Measurements from ENCODE around the gene DAZAP2. TPM values are rescaled to one million over a fixed set of nuclear protein-coding genes. Genes with fewer than 3 reads are reported as not detected.

The DAZAP2 gene, protein sequence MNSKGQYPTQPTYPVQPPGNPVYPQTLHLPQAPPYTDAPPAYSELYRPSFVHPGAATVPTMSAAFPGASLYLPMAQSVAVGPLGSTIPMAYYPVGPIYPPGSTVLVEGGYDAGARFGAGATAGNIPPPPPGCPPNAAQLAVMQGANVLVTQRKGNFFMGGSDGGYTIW
- total RNA-seq, result 151 and 152 TPM in 2 replicates

DNA sequence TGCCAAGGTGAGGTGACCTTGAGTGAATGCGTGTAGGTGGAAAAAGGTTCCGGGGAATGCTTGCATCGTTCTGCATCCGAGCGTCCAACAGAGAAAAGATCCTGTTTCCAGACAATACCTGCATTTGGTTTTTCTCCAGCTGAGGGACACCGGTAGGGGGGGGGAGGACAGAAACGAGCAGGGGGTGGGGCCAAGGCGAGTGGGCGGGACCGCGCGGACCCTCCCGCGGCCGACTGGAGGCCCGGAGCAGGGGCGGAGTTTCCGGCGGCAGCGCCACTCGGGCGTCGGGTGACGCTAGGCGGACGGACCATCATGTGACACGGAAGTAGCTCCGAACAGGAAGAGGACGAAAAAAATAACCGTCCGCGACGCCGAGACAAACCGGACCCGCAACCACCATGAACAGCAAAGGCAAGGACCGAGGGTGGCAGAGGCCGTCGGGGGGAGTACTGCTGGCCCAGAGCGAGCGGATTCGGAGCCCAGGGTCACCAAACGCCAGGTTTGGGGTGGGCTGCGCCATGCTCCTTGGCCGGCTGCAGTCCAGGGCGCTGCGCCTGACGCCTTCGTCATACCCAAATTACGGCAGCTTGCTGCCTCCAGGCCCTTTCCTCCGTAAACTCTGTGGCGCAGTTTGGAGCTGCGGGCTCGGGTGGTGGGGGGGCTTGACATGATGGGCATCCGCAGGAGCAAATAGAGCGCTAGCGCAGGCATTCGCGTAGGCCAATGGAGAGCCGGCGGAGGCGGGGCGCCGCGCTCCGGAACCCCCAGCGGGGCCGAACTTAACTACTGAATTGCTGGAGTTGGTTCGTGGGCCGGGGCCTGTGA is at the start of gene DAZAP2:
Gene DAZAP2 (plus strand): TSS at position 317 of the 825 bp plus-strand sequence. CDS start 82 bp downstream, at position 399.
- DNase-seq (ENCODE audit: low spot score), result peak; percentile 92
- Mint-ChIP-seq H3K4me3 (ENCODE audit: low read depth) (peak within 1 kb of the TSS; percentile 93), H3K27ac (peak within 1 kb of the TSS; percentile 100), H3K36me3 (ENCODE audit: low read depth) (peaks cover 39% of the 10 kb centered on the region), H3K4me1 (ENCODE audit: low read depth) (peaks cover 31% of the 10 kb centered on the region), H3K9me3 (no peaks in the 10 kb centered on the region), H3K27me3 (ENCODE audit: low read depth) (peaks cover 5% of the 10 kb centered on the region)
- intact Hi-C loops (cut with micrococcal nuclease), result loop anchor here (1.0 to 5.0 kb wide), 3 partner anchors 20 to 190 kb away; partner anchors contain the start of genes LETMD1, POU6F1 and TFCP2

DNA sequence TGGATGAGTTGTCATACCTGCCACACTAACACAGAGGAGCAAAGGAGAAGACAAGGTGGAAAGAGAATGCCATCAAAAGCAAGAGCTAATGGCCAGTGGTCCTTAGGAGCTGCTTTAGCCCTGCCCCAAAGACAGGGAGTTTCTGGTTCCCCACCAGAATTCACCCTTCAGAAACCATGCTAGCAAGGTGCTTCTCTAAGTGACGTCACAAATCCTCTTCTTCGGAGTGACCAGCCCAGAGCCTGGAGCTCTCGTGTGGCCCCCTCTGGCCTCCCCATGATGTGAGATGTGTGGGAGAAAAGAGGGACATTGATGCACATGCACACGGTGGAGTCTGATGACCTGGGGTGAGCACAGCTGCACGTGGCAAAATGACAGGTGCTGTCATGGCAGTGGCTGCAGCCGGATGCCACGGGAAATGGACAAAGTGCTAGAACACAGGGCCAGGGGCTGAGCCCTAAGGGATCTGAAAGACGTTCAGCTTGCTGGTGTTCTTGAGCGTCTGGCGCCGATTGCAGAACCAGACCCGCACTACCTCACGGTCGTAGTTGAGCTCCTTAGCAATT is 48.8 kb upstream of the DAZAP2 start:
- intact Hi-C loops (cut with micrococcal nuclease), result no loop called here
- Mint-ChIP-seq H3K27me3 (ENCODE audit: low read depth) (no peaks in the 10 kb centered on the region), H3K9me3 (no peaks in the 10 kb centered on the region), H3K4me3 (ENCODE audit: low read depth) (no peak overlapping the region), H3K4me1 (ENCODE audit: low read depth) (no peaks in the 10 kb centered on the region), H3K36me3 (ENCODE audit: low read depth) (no peaks in the 10 kb centered on the region), H3K27ac (no peak overlapping the region)
- DNase-seq (ENCODE audit: low spot score), result no peak

DNA sequence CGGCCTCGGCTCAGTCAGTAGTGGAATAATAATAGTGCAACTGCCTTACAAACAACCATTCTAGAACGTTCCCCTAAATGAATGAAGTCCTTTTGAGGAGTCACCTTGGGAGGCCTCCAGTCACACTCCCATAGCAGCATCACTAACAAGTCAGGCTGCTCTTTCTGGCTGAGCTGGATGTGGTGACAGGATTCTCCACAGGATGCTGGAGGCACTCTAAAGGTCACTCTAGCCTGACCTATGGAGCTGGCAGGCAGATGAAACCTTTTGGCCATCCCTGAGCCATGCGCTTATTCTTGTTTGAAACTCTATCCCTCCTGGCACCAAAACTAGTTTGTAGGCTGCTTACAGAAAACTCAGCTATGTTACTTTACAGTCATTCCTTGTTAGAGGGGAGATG is 47.8 kb upstream of the DAZAP2 start:
- no peak overlapping the region for H3K4me3 Mint-ChIP-seq (ENCODE audit: low read depth)
- H3K27me3 Mint-ChIP-seq (ENCODE audit: low read depth), result no peaks in the 10 kb centered on the region
- no peaks in the 10 kb centered on the region for H3K36me3 Mint-ChIP-seq (ENCODE audit: low read depth)
- no peak overlapping the region for H3K27ac Mint-ChIP-seq
- no peaks in the 10 kb centered on the region for H3K4me1 Mint-ChIP-seq (ENCODE audit: low read depth)
- no peaks in the 10 kb centered on the region for H3K9me3 Mint-ChIP-seq
- intact Hi-C loops (cut with micrococcal nuclease), result no loop called here
- DNase-seq (ENCODE audit: low spot score), result no peak

DNA sequence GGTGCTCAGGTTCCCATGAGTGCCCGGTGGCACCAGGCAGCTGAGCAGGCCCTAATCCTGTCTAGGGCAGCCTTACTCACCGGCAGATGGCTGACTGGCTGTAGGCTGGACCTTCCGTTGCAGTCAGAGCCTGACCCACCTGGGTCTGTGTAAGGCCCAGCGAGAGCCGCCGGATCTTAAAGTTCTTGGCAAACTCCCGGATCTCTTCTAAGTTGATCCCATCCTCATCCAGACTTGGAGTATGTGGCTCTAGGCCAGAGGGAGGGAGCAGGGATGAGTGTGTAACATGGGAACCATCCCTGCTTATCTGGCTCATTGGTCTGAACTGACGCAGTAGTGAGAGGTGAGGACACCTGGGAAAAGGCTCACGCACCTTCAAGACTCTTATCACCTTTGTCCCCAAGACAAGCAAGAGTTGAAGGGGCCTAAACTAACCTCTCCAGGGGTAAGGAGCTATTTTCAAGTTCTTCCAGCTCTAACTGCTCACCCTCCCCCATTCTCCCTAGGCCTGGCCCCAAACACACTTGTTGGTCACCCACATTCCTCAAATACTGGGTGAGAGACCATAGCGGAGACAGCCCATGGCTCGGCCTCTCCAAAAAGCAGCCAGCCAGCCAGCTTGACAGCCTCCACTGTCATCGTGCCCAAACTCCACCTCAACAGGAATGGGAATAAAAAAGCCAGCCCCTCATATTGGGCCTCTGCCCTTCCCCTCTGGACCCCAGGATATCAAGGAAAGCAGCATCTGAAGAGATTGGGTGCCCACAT is 46.9 kb upstream of the DAZAP2 start:
- H3K27me3 Mint-ChIP-seq (ENCODE audit: low read depth), result no peaks in the 10 kb centered on the region
- DNase-seq (ENCODE audit: low spot score), result no peak
- H3K4me3 Mint-ChIP-seq (ENCODE audit: low read depth), result no peak overlapping the region
- H3K27ac Mint-ChIP-seq, result no peak overlapping the region
- intact Hi-C loops (cut with micrococcal nuclease), result no loop called here
- no peaks in the 10 kb centered on the region for H3K4me1 Mint-ChIP-seq (ENCODE audit: low read depth)
- no peaks in the 10 kb centered on the region for H3K9me3 Mint-ChIP-seq
- H3K36me3 Mint-ChIP-seq (ENCODE audit: low read depth), result no peaks in the 10 kb centered on the region

DNA sequence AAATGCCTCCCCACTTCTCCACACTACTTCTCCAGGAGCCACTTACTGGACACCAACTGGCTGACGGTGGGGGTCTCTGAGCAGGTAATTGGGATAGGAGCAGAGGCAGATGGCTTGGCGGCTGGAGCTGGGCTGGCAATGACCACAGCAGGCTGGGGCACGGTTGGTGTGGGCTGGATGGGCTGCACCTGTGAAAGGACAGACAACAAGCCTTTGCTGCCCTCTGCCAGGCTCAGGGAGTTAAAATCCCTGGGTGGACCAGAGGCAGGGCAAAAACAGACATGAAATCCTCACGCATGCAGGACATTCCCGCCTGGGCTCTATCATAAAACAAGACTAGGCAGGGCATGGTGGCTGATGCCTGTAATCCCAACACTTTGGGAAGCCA is 46.3 kb upstream of the DAZAP2 start:
- no peak for DNase-seq (ENCODE audit: low spot score)
- intact Hi-C loops (cut with micrococcal nuclease), result no loop called here
- H3K4me1 Mint-ChIP-seq (ENCODE audit: low read depth), result no peaks in the 10 kb centered on the region
- no peaks in the 10 kb centered on the region for H3K27me3 Mint-ChIP-seq (ENCODE audit: low read depth)
- no peak overlapping the region for H3K4me3 Mint-ChIP-seq (ENCODE audit: low read depth)
- no peaks in the 10 kb centered on the region for H3K36me3 Mint-ChIP-seq (ENCODE audit: low read depth)
- no peaks in the 10 kb centered on the region for H3K9me3 Mint-ChIP-seq
- H3K27ac Mint-ChIP-seq, result no peak overlapping the region

DNA sequence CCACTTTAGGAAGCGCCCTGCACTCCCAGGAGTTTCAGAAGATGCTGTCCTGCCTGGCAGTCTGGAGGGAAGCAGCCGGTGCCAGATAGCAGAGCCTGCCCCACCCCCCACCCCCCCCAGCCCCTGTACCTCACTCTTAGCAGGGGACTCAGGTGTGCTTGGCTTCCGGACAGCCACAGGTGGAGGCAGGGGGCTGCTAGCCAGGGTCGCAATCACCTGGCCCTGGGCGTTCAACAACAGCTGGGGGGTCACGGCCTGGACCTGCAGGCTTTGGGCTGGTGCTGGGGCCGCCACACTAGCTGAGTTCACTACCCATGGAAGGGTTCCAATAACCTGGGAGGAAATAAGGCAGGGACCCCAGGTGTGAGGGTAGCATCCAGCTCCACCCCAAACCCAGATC is 42.8 kb upstream of the DAZAP2 start:
- no peaks in the 10 kb centered on the region for H3K9me3 Mint-ChIP-seq
- H3K4me1 Mint-ChIP-seq (ENCODE audit: low read depth), result no peaks in the 10 kb centered on the region
- H3K27ac Mint-ChIP-seq, result no peak overlapping the region
- H3K4me3 Mint-ChIP-seq (ENCODE audit: low read depth), result no peak overlapping the region
- H3K27me3 Mint-ChIP-seq (ENCODE audit: low read depth), result no peaks in the 10 kb centered on the region
- no peaks in the 10 kb centered on the region for H3K36me3 Mint-ChIP-seq (ENCODE audit: low read depth)
- DNase-seq (ENCODE audit: low spot score), result no peak
- intact Hi-C loops (cut with micrococcal nuclease), result no loop called here

DNA sequence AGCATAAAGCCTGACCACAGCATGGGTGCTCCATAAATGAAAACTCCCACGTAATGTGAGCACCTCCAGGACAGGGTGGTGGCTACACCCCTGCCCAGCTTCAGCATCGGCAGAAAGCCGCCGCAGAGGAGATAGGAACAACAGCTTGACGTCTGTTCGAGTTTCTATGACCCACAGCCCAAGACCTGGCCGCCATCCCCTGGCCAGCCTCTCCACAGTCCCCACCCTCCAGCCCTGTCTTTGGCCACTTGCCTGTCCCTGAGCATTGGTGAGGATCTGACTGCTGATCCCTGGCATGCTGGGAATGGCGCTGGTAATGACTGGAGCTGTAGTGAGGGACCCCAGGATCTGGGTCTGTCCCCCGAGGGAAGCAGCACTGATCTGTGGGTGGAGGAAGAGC is 42.1 kb upstream of the DAZAP2 start:
- no peak for DNase-seq (ENCODE audit: low spot score)
- Mint-ChIP-seq H3K4me1 (ENCODE audit: low read depth) (no peaks in the 10 kb centered on the region), H3K36me3 (ENCODE audit: low read depth) (no peaks in the 10 kb centered on the region), H3K9me3 (no peaks in the 10 kb centered on the region), H3K27ac (no peak overlapping the region), H3K4me3 (ENCODE audit: low read depth) (no peak overlapping the region), H3K27me3 (ENCODE audit: low read depth) (no peaks in the 10 kb centered on the region)
- intact Hi-C loops (cut with micrococcal nuclease), result no loop called here

DNA sequence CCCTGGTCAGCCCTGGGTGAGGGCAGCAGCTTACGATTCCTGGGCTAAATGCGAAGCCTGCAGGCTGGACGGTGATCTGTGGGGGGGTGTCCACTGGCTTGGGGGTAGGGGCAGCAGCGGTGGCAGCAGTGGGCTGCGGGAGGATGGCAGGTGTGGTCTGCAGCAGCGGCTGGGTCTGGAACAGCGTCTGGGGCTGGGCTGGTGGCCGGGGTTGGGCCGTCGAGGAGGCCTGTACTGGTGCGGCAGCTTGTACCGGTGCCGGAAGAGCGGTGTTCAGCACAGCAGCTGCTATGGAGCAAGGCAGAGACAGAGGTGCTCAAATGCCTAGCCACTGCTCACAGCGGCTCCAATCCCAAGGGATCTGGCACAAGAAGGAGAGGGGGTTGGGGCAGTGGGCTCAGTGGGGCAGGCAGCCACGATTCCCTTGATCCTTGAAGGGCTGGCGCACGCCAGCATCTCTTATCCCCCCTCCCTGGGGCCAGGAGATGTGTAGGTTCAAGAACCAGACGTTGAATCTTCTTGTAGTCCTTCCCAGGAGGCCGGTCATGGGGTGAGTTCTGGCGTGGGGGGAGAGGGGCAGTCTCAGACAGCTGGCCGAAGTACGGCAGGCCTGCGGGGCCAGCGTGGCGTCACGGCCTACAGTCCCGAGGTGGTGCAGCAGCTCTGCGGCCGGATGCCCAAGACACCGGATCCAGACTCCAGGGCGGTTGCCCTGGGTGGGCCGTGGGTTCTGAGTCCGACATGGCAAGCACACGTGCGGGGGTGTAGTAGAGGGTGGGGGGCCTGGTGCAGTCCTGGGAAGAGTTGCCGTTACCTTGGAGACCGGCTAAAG is 40.7 kb upstream of the DAZAP2 start:
- Mint-ChIP-seq H3K36me3 (ENCODE audit: low read depth) (no peaks in the 10 kb centered on the region), H3K4me1 (ENCODE audit: low read depth) (peaks cover 2% of the 10 kb centered on the region), H3K9me3 (no peaks in the 10 kb centered on the region), H3K27me3 (ENCODE audit: low read depth) (no peaks in the 10 kb centered on the region), H3K4me3 (ENCODE audit: low read depth) (no peak overlapping the region), H3K27ac (no peak overlapping the region)
- no peak for DNase-seq (ENCODE audit: low spot score)
- intact Hi-C loops (cut with micrococcal nuclease), result no loop called here

DNA sequence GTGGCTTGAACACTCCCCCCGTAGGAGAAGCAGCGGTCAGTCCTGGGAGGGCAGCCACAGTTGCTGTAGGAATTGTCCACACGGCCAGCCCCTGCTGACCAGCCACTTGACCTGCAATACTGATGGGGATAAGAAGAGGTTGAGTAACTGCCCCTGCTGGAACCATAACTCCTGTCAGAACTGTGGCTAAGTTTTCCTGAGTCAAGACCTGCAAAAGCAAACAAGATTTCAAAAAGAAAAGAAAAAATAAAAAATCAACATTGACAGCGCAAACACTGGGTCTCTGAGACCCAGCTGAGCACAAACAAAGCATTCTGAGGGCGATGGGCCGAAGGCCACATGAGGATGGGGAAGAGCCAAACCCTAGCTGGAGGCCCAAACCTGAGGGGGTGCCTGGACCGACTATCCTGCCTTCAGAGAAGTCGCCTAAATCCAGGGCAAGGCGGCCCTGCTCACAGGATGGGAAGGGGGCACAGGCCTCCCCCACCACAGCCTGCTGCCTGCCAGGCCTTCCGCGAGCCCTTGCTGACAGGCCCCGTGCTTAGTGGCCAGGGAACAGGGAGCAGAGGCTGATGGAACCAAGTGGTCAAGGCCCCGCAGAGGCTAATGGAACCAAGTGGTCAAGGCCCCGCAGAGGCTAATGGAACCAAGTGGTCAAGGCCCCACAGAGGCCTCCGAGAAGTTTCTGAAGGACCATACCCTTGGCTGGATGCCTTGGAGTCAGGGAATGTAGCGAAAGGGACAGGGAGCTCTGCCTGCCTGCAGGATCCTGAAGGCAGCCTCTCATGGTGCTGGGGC is 39.9 kb upstream of the DAZAP2 start:
- intact Hi-C loops (cut with micrococcal nuclease), result no loop called here
- no peak for DNase-seq (ENCODE audit: low spot score)
- peaks cover 7% of the 10 kb centered on the region for H3K4me1 Mint-ChIP-seq (ENCODE audit: low read depth)
- H3K27ac Mint-ChIP-seq, result no peak overlapping the region
- H3K9me3 Mint-ChIP-seq, result no peaks in the 10 kb centered on the region
- H3K27me3 Mint-ChIP-seq (ENCODE audit: low read depth), result no peaks in the 10 kb centered on the region
- no peak overlapping the region for H3K4me3 Mint-ChIP-seq (ENCODE audit: low read depth)
- H3K36me3 Mint-ChIP-seq (ENCODE audit: low read depth), result no peaks in the 10 kb centered on the region

DNA sequence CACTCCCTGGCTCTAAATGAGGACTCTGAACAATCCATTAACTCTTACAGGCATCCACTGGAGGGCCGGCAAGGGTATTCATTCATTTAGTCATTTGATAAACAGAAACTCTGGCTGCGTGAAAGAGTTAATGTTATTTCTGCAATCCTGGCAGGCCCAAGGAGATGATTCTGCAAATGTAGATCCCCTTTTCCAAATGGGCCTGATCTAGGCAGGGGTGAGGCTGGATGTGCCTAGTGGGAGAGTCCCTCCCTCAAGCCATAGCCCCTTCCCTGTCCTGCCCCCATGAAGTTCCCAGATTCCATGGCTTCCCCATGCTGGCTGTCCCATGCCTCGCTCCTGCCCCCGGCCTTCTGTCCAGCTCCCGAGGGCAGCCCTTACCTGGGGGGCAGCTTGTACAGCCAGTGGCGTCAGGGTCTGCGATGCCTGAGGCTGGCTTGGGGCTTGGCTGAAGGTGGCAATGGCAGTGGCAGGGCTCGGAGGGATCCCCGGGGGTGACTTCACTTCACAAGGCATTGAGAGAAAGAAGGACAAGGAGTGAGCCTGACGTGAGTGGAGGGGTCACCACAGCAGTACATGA is 39.2 kb upstream of the DAZAP2 start:
- Mint-ChIP-seq H3K4me3 (ENCODE audit: low read depth) (no peak overlapping the region), H3K9me3 (no peaks in the 10 kb centered on the region), H3K27ac (no peak overlapping the region), H3K27me3 (ENCODE audit: low read depth) (no peaks in the 10 kb centered on the region), H3K36me3 (ENCODE audit: low read depth) (no peaks in the 10 kb centered on the region), H3K4me1 (ENCODE audit: low read depth) (peaks cover 7% of the 10 kb centered on the region)
- intact Hi-C loops (cut with micrococcal nuclease), result no loop called here
- DNase-seq (ENCODE audit: low spot score), result no peak

DNA sequence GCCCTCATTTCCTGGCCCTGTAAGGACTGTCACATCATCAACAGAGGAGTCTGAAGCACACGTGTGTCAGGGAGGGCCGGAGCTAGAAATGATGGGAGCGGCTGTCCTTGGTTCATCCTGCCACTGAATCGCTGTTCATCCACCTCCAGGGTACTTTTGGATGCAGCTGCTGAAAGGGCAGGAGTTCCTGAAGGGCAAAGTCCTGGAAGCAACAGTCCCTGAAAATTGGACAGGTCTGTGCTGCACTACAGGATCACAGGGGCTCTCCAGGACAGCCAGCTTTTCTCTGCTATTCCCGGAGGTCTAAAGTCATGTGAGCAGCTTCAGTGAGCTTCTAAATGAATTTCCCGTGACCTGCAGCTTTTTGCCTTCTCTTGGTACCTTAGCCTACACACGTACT is 38.5 kb upstream of the DAZAP2 start:
- no peaks in the 10 kb centered on the region for H3K27me3 Mint-ChIP-seq (ENCODE audit: low read depth)
- no peaks in the 10 kb centered on the region for H3K36me3 Mint-ChIP-seq (ENCODE audit: low read depth)
- no peak overlapping the region for H3K4me3 Mint-ChIP-seq (ENCODE audit: low read depth)
- intact Hi-C loops (cut with micrococcal nuclease), result no loop called here
- H3K27ac Mint-ChIP-seq, result no peak overlapping the region
- peaks cover 7% of the 10 kb centered on the region for H3K4me1 Mint-ChIP-seq (ENCODE audit: low read depth)
- no peaks in the 10 kb centered on the region for H3K9me3 Mint-ChIP-seq
- no peak for DNase-seq (ENCODE audit: low spot score)
